HS-27A (cell line): ENCODE measurements around the gene EAF2.
"Not testable (repeated sequence)": the region's sequence is repeated elsewhere in the genome, so short reads cannot be mapped to it uniquely, and the experiment has no call there.

ENCODE experiments used
- DNase-seq: peaks from one replicate; pipeline ENCODE4 v3.0.0-alpha.2; 2012; ENCODE audit warnings: low read depth, missing footprints

Gene EAF2

DNA sequence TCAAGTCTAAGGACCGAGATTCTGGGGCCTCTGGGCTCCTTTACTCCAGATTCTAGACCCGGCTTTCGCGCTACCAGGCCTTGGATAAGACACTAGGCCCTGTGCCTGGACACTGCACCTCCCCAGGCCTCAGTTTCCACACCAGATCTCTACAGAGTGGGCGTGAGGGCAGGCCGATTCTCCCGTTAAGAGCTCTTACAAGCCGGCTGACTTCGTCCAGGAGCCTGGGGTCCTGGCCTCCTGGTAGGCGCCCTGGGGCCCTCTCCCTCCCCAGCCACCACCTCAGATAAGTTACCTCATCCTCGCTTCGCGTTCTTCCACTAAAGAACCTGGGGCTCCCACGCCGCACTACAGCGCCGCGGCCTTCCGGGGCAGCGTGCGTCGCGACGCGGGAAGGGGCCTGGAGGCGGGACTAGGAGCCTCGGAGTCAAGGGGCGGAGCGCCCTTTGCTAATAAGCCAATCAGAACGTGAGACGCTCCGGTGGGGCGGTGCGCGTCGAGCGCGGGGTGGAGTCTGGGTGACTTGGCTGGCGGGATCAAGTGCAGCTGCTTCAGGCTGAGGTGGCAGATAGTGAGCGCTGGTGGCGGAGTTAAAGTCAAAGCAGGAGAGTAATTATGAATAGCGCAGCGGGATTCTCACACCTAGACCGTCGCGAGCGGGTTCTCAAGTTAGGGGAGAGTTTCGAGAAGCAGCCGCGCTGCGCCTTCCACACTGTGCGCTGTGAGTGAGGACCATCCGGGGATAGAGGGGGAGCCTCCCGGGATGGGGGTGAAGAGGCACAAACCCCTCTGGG lies at the start of gene EAF2, which contains the start of gene IQCB1:
TSS of gene EAF2 (plus strand) at position 539 of the 794 bp plus-strand sequence. CDS start at position 616, 77 bp downstream.
TSS of gene IQCB1 (minus strand) at position 390 of the 794 bp plus-strand sequence. CDS start 6,100 bp downstream, outside the sequence.
- peak; percentile 91 for DNase-seq

DNA sequence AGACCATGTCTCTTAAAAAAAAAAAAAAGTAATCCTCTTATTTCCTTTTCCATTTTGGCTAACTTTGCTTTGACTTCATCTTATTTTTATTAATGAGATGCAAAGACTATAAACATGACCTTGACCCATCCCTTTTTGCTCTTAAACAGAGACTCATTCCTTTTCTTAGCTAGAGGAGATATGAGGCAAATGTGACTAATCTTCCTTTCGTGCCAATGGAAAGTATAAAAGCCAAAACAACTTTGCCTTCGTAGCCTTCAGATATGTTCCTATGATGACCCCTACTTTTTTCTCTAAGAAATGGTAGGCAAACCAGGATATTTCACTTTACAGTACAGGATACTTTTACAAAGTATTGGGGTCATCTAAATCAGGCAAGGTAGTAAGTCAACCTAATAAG lies 48.5 kb upstream of the EAF2 start:
- DNase-seq, result no peak

DNA sequence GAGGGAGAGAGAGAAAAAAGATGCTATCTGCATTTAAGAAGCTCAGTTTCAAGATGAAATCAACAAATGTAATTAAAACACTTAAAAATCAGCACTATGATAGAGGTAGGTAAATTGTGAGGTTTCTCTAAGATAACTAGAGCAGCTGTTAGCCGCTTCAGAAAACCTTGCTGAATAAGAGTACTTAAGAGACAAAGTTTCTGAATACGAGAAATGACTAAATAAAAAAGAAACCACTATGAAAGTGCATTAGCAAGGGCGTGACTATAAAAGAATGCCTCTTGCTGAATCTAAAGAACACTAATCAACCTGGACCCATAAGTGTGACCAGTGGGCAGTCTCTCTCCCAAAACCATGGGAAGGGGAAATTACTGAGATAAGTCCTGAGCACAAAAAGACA lies 41.9 kb upstream of the EAF2 start:
- DNase-seq, result no peak

DNA sequence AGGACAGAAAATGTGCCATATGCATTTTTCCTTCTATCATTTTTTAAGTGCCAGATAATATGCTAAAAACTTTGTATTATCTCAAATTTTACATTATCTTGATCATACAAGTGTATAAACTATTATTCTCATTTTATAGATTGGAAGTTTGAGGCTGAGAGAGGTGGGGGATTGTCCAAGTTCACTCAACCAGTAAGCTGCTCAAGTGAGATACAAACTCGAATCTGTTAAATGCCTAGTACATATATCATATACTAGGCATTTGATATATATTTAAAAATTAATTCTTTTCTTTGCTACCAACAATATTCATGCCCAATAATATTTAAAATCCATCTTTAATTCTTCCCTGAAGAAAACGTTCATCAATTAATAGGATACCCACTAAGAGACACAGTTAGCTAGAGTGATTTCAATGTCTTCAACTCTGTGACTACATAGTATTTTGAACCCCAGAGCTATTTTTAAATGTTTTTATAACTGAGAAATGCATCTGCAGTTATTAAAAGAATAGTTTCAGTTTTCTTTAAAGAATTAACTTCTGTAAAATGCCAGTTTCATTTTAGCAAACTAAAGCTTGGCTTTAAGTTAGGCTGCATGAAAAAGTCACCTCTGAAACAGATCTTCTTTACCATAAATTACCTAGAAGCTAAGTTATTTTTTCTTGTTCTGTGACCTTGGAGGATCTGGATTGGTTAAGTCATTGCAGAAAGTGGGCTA lies 40.6 kb upstream of the EAF2 start:
- no peak for DNase-seq

DNA sequence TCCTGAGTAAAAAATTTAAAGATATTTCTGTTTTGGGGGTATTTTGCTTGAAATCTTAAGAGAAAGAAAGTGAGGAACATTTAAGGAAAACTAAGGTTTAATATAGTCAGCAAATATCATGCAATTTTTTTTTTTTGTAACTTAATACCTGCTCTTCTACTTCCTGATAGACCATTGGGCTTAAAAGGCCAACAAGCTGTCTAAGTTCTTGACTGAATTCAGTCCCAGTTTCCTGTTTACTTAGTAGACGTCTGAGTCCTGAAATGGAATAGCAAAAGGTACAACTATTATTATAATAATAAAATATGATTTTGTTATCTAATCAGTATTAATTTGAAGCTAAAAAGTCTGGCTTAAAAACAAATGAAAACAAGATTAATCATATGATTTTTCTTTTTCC lies 38.0 kb upstream of the EAF2 start:
- no peak for DNase-seq

DNA sequence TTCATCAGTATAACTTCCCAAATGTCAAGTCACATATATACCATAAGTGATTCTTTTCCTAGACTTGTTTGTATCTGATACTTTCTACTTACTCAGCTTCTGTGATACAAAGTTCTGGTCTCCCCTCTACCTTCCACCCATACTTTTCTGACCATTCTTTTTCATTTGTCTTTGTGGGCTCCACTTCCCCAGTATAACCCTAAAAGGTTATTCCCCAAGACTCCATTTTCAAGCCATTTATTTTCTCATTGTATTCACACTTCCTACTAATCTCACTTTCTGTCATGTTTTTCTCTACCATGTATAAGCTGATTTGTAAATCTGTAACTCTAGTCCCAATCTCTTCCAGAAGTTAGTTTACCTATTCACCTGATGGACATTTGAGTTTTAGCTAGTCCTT lies 34.1 kb upstream of the EAF2 start:
- DNase-seq, result no peak

DNA sequence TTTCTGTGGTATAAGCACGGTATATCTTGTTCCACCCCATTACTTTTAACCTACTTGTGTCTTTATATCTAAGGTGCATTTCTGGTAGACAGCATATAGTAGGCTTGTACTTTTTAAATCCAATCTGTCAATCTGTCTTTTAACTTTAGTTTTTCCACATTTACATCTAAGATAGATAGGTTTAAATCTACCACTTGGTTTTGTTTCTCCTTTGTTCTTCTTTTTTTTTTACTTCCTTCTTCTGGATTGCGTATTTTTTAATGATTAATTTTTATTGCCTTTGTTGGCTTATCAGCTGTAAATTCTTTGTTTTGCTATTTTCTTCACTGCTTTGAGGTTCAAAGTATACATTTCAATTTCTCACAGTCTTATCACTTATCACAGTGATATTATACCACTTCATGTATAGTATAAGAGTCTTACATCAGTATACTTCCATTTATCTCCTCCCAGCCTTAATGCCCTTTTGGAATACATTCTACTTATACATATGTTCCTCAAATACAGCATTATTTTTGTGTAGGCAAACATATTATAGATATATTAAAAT lies 31.2 kb upstream of the EAF2 start:
- DNase-seq, result no peak

DNA sequence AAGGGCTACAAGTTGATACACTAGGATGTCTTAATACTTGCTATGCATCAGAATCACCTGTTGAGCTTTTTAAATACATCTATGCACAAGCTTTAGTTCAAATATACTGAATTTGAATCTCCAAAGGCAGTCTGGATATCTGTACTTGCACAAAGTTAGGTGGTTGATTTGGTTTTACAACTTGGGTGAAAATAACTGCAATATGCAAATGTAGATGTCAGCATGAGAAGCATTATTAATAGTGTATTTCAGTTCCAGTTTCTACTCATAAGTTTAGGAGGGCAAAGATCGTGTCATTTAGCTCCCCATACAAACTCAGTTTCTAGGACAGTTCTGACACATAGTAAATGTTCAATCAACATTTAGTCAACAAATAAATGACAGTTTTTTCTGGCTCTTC lies 25.8 kb upstream of the EAF2 start:
- no peak for DNase-seq

DNA sequence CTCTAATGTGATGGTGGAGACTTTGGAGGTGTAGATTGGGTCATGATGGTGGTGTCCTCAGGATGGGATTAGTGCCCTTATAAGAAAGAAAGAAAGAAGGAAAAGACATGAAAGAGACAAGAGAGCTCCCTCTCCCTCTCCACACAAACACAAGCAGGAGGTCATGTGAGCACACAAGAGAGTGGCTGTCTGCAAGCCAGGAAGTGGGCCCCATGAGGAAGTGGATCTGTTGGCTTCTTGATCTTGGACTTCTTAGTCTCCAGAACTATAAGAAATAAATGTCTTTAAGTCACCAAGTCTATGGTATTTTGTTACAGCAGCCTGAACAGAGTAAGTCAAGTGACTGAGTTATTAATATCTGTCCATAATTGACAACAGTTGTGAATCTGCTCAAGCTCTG lies 17.3 kb upstream of the EAF2 start:
- no peak for DNase-seq

DNA sequence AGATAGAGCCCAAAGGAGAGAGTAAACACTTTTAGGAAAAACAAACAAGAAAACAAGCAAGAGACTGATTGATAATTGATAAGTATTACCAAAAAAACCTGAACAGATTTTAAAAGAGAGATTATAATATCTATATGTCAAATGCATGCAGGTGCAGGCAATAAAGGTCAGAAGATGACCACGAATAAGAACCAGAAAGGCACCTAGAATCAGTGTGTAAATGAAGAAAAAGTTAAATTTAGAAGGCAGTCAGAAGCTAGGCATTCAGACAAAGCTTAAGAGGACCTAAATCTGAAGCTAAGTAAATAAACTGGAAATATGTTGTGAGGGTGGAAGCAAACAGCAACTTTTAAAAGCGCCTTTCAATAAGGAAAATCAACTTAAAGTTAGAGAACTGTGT lies 16.4 kb upstream of the EAF2 start:
- DNase-seq, result no peak

DNA sequence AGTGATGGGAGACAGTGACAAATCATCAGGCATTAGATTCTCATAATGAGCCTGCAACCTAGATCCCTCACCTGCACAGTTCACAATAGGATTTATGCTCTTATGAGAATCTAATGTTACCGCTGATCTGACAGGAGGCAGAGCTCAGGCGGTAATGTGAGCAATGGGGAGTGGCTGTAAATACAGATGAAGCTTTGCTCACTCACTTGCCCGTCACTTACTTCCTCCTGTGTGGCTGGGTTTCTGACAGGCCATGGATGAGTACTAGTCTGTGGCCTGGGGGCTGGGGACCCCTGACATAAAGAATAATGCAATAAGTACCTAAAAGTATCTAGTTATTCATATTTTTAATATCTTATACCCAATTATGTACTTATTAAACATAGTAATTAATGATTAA lies 15.8 kb upstream of the EAF2 start:
- no peak for DNase-seq

DNA sequence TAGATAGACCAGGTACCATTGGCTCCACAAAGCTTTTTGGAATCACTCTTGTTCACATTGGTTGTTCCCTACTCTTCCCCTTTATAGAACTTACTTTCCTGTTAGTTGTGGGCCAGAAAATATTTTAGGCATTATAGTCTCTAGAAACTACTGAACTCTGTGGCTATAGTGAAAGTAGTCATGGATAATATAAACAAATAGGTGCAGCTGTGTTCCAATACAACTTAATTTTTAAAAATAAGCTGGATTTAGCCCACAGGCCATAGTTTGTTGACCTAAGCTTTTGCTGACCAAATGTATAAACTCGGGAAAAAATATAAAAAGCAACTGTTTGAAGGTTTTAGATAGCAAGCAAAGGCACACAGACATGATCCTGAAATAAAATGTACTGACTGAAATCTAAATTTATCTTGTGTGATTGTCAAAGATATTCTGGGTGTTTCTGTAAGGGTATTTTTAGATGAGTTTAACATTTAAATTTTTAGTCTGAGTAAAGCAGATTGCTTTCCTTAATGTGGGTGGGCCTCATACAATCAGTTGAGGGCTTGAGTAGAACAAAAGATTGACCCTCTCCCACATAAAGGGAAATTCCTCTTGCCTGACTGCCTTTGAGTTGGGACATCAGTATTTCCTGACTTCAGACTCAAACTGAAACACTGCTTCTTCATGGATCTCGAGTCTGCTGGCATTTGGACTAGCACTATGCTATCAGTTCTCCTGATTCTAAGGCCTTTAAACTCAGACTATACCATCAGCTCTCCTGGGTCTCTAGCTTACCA lies 13.4 kb upstream of the EAF2 start:
- DNase-seq, result no peak

DNA sequence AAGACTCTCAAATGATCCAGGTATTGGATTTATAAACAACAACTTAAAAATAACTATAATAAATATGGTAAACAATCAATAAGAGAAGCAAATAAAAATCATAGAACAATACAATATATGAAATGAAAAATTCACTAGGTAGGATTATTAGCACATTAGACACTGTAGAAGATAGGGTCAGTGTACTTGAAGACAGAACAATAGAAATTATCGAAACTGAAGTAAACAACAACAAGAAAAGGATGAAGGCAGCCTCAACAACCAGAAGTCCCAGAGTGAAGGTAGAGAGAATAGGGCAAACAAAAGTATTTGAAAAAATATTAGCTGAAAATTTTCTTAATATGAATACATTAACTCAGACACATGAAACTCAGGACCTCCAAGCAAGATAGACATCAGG lies 12.0 kb upstream of the EAF2 start:
- no peak for DNase-seq

DNA sequence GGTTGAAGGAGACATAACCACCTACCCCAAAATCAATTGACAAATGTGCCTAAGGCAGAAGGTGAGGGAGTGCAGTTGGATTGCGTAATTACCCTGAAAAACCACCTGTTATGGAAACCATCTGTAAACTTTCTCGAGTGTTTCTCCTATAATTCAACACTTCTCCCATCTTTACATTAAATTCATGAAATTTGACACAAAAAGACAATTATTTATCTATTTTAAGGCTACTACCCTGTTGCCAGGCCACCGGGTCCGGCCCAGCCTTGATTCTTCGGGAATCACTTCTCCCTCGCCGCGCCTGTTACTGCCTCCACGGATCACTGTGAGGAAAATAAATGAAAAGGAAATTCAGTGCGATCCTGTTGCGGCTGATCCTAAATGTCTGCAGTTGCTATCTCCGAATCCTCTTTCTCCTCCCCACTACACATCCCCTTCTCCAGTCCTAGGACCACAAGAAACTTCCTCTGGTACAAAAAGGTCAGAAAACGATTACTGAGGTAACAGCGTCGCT lies 795 bp upstream of the EAF2 start:
- no peak for DNase-seq

DNA sequence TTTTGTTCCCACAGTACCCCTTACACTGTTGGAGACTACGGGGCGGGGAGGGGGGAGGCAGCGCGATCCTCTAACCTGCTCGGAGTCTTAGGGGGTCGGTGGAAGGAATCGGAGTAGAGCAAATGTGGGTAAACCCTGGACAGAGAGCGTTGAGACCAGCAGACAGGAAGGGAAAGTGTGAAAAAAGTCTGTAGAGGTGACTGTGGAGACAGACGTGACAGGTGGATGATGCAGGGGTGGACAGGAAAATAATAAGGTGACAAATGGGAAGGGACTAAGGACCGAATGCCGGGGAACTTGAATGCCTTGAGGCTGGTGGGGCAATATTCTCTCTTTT lies 424 bp downstream of the EAF2 start:
- DNase-seq, result no peak

DNA sequence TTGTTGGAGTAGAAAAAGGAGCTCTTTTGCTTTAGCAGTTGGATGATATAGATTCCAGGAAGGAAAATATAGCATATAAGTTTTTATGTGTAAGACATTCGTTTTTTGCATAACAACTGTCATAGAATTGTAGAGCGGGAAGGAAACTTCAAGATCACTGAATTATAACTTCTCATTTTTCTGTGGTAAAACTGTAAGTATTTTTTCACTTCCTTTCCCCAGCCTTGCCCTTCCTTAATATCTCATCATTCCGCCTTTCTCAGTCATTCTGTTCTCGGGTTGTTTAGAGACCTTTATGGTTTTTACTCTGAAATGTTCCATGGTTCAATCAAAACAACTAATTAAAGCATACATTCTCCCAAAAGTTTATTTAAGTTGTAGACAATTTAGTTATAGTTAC lies 1.1 kb downstream of the EAF2 start:
- DNase-seq, result no peak

DNA sequence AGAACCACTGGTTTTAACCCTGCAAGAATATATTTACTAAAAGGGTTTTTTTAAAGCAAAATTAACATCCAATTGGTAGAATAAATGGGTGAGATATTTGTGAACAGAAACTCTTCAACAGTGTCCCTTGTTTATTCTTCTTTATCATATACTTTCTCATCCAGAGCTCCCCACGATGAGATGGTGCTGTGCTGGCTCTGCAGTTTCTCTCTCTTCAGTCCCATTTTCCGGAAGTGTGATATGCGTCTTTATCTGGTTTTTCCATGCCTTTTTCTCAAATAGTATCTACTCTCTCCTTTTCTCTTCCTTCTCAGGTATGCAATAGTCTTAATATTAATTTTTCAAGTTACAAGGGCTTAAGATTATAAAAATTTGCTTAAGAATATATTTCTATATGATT lies 1.5 kb downstream of the EAF2 start:
- no peak for DNase-seq

DNA sequence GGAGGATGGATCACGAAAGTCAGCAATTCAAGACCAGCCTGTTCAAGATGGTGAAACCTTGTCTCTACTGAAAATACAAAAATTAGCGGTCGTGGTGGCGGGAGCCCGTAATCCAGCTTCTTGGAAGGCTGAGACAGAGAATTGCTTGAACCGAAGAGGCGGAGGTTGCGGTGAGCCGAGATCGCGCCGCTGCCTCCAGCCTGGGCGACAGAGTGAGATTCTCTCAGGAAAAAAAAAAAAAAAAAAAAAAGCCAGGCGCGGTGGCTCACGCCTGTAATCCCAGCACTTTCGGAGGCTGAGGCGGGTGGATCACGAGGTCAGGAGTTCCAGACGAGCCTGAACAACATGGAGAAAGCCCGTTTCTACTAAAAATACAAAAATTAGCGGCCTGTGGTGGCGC lies 5.0 kb downstream of the EAF2 start:
- no peak for DNase-seq

DNA sequence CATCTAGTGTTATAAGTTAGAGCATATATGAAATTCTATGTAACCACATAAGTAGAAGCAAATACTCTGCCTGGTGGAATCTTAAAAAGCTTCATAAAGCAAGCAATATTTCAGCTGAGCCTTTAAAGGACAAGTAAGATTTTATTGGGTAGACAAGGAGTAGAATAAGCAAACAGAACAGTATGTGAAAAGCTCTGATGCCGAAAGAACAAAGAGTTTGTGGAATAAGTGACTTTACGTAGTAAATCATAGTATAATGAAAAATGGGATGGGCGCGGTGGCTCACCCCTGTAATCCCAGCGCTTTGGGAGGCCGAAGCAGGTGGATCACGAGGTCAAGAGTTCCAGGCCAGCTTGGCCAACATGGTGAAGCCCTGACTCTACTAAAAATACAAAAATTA lies 9.9 kb downstream of the EAF2 start:
- DNase-seq, result no peak

DNA sequence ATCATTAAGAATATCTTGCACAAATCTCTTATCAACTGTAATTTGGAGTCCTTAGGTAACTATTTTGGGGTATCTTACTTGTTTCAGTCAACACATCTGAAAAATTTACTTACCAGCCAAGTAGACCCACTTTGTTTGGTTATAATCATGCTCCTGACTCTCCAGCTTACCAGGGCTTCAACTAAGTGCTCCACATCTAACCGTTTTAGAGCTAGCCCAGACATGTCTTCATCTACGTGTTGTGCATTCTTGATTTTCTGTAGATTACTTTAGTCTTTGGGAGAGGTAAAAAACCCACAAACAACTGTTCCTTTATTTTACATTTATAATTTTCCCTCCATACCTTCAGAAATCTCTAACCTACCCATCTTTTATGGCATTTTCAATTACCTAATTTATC lies 17.2 kb downstream of the EAF2 start:
- no peak for DNase-seq

DNA sequence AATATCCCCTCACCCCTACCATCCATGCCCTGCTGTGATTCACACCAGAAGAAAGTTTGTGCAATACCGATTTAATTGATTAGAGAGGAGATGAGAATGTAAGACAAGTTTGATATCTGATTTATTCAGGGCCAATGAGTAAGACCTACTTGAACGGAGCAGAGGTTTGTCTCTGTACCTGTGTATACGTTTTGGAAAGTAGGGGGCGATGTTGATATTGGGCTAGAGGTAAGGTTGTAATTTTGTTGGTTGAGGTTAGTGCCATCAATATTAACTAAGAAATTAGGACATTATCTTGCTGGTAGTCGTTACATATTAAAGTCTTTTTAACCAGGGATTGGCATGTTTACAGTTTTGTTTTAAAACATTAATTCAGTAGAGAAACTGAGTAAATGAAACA lies 20.5 kb downstream of the EAF2 start:
- no peak for DNase-seq

DNA sequence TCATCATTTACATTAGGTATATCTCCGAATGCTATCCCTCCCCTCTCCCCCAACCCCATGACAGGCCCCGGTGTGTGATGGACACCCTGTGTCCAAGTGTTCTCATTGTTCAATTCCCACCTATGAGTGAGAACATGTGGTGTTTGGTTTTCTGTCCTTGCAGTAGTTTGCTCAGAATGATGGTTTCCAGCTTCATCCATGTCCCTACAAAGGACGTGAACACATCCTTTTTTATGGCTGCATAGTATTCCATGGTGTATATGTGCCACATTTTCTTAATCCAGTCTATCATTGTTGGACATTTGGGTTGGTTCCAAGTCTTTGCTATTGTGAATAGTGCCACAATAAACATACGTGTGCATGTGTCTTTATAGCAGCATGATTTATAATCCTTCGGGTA lies 22.8 kb downstream of the EAF2 start:
- DNase-seq, result not testable (repeated sequence)
